GM19438 (cell line): Measurements from ENCODE around the gene NHEJ1.

Experiments
- ATAC-seq: cut with Tn5 transposase; IDR thresholded peaks from one replicate; pipeline ENCODE4 v1.9.1; 2021; ENCODE audit warnings: low read depth; ENCODE audit not compliant: unreplicated experiment

NHEJ1 gene

DNA sequence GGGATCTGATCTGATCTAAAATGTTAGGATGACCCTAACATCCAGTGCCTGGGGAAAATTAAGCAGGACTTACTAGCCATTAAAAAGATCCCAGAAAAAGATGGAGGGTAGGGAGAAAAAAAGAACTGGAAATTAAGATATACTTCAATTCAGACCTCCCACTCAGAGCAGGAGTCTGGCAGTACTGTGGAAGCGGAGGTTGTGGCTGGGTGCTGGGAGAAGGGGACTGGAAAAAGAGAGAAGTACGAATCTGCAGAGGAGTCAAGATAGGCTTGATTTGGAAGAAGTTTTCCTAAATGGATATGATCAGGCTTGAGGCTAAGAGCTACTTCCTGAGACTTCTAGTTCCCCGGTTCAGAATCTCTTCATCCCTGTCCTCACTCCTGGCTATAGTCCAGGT is 66.4 kb downstream of the NHEJ1 start:
- ATAC-seq: no peak

- ATAC-seq: no peak
These were observed 69.9 kb downstream of the NHEJ1 start for GRCh38 chr2:219090436-219091299.

DNA sequence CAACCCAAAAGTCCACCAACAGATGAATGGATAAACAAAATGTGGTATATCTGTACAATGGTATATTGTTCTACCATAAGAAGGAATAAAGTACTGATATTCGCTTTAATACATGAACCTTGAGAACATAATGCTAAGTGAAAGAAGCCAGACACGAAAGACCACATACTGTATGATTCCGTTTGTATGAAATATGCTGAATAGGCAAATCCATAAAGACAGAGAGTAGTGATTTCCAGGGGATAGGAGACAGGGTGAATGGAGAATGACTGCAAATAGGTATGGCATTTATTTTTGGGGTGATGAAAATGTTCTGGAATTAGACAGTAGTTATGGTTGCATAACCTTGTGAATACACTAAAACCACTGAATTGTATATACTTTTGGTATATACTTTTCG is 71.3 kb downstream of the NHEJ1 start:
- ATAC-seq: no peak

GRCh38 chr2:219087848-219088247 is 72.8 kb downstream of the NHEJ1 start:
- ATAC-seq: no peak

DNA sequence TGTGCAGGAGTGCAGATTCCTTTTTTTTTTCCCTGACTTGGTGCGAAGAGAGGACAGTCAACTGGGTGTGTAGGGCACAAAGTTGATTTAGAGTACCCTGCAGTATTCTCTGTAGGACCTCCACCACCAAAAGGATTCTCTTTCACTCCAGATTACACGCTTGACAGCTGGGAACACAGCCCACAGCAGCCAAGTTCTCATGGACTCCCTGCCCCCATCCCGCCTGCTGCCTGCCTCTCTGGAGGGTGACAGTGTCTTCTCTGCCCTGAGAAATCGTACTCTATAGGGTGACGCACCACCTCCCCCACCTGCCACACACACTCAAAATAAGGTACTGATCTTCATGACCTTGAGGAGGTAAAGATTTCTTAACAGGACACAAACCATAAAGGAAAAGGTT is 73.3 kb downstream of the NHEJ1 start:
- no peak for ATAC-seq

DNA sequence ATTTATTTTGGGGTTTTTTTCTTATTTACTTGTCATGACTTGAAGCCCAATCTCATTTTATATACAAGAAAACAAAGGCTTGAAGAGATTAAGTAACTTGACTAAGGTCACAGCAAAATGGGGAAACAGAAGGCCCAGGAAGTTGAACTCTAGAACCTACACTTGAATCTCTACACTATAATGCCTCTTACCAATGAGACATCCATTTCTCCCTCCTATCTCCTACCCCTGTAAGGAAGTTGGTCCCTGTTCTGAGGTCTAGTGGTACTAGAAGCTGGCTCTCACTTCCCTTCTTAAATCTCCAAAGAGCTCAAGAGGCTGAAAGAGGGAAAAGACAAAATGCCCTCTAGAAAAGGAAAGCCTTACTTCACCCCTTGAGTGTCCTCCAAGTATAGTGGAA is 74.4 kb downstream of the NHEJ1 start:
- no peak for ATAC-seq

- ATAC-seq: no peak
These were observed 75.8 kb downstream of the NHEJ1 start for GRCh38 chr2:219084791-219085190.

DNA sequence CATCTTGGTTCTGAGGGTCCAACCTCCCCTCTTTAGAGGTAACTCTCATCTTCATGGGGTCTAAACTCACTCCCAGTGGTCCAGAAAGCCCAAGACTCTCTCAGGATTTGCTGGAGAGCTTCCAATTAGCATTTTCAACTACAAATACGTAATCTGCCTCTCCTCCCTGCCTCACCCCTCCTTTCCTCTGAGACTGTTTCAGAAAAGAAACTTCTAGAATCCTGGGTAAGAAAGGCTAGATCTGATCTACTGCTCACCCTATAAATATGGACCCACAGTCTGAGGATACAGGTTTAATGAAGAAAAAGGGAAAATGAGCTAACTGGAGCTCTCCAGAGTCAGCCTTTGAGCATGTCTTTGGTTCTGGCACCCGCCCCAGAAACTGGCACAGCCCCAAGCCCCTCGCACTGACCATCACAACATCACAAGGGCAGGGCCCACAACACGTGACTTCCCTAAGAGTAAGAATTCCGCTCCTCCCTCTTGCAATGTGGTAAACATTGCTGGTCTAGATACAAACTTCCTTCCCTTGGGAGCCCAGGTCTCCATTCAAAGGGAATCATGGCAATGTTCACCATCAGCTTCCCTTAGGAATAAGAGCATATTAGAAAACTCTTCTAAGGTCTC is 78.2 kb downstream of the NHEJ1 start:
- no peak for ATAC-seq

DNA sequence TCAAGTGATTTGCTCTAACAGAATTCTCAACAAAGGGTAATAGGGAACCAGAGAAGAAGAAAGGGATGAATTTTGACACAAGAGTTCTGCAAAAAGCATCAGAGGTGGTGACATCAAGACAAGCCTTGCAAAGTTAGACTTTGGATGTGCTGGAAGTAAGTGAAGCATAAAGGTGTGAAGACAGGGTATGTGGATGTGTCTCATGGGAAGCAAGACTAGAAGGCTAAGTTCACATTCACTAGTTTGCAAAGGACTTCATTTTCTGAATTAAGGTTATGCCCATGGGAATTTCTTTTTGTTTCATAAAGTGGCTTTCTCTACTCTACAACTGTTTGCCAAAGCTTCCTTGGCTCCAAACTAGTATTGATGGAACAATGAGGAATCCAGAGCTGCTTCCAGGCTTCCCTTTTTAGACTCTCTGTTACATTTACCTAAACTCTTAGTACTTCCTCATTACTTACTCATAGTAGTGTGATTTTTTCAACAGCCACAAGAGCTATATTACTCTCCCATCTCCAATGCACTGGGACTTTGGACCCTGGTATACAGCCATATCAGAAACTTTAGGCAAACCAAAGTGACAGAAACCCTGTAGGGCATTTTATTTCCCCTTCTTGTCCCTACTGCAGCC is 78.8 kb downstream of the NHEJ1 start:
- no peak for ATAC-seq

DNA sequence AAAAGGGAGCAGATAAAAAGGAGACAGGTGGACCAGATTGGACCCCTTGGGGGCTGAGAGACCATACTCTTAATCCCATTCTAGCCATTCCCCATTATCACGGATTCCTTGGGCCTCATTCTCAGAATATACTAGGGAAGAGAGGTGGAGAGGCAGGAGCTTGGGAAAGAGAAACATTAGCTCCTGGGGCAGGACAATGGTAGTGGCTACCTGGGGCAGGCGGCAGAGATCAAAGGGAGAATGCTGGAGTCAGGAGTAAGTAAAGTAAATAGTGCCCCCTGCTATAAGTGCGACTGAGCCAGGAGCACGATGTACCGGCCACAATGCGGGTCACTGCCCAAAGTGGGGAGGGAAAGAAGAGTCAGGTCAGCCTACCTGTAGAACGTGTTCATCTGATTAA is 79.5 kb downstream of the NHEJ1 start:
- ATAC-seq: no peak

DNA sequence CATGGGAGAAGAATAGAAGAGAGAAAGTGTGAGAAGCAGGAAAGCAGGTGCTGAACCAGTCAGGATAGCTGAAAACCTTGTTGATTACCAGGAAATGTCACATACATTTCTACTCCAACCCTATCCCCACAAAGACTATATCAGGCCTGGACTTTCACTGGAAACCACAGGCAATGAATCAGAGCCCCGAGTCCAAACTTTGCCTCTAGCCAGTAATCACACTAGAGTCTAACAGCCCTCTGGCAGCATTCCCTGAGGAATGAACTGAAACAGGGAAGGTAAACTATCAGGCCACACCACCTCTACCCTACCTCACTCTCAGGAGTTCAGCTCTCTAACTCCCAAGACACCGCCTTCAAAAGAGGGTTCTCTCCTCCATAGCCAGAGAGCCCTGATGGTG is 81.2 kb downstream of the NHEJ1 start:
- ATAC-seq: no peak

GRCh38 chr2:219078951-219079350 is 81.7 kb downstream of the NHEJ1 start:
- no peak for ATAC-seq

DNA sequence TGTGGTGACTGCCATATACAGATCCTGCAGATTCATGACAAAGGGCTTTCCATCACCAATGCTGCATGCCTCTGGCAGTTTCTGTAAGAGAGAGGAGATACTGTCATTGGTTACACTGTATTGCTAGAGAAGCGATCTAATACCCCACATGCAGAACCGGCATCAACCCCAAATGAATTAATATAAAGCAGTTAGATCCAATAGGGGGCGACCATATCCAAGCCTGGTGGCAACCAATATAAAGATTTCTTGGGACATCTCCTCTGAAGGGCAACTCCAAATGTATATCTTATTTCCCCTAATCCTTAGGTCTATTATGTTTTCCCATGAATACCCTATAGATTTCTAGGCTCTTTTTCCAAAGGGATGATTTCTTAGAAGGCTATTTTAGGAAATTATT is 82.5 kb downstream of the NHEJ1 start:
- no peak for ATAC-seq

DNA sequence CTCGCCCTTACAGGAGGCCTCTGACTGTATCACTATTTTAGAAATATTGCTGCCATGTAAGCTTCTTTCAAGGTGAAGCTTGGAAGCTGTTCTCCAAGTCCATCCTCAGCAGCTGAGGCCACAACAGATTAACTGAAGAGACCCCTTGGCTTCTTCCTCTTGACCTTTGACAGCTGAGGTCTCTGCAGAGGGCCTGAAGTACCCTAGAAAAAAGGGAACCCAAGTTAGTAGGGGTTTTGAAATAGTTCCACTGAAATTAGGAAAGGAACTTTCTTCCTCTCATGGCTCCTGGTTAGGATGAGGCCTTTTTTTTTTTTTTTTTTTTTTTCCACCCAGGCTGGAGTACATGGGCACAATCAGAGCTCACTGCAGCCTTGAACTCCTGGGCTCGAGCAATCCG is 84.4 kb downstream of the NHEJ1 start:
- ATAC-seq: no peak

GRCh38 chr2:219073413-219074129 is 87.0 kb downstream of the NHEJ1 start:
- no peak for ATAC-seq

DNA sequence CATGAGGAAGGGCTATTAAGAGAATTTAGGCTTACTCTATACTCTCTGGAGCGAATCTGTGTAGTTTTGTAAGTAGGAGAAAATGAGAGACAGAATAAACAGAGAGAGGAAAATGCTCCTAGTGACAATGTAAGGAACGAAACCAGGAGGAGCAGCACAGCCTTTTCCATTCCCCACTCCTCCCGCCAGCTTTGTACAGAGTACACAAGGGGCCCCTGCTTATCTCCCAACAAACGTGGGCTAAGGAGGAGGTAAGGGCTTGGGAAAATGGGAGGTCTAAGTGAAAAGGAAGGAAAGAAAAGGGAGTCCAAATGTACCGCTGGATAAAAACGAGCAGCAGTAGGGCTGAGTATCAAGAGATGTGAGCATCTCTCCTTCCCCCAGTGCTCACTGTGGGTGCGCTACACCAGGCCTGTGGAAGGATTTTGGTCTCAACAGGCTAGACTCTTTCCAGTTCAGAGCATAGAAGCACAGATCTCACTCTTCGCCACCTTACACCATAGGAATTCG is 87.8 kb downstream of the NHEJ1 start:
- ATAC-seq: no peak

DNA sequence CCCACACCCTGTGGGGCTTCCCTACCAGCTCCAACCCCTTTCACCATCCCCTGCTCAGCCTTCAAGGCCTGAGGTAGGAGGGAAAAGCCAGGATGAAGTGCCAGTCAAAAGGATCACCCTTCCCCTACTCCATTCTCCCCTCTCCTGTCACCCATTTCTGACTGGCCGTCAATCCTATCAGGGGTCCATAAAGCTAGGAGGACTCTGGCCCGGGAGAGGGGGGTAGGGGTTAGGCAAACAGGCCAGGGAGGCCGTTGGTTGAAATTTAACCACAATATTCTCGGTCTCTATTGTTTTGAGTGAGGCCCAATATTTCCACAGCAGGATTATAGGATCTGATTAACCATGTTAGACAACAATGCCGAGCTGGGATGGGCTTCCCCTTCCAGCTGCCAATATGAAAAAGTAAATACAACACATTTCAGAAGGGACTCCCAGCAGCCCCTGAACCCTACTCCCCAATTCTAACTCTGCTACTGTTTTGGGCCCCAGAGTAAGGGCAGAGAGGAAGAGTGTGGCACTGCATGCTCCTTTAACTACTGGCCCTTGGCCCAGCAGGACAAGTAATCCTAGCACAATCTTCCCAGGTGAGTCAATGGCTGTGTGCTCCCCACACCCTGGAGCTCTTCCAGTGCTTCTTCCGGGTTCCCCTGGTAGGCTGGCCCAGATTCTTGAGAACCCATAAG is 89.3 kb downstream of the NHEJ1 start:
- ATAC-seq: no peak

DNA sequence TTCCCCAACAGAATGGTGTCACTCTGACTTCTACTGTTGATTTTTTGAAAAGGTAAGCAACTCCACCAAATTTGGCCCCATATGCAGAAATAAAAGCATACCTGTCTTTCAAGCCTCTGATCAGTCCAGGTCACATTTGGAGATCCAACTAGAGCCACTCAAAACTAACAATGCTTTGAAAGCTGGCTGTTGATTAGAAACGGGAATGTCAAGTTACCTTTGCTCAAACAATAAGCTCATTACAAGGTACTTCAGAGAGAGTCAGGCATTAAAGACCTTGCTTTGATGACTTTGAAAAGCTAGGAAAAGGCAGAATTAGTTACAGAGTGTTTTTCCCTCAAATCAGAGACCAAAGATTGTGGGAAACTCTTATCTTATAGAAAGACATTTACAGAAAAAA is 95.1 kb downstream of the NHEJ1 start:
- no peak for ATAC-seq

DNA sequence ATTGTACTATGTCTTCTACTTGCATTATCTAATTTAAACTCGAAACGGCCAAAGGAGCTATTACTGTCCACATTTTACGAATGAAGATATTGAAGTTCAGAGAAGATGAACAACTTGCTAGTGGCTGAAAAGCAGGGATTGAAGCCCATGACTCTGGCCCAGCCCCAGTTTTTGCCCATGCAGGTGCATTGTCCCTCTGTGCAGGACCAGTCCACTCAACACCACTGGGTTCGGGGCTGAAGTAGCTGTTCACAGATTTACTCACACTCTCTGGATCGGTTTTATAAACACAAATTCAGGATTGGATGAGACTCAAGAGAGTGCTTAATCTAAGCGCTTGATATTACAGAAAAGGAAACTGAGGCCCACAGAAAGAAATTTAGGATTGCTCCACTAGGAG is 98.5 kb downstream of the NHEJ1 start:
- ATAC-seq: no peak
